GM23338 (cell line): ENCODE results near the gene SP2. TPM values are rescaled to one million over a fixed set of nuclear protein-coding genes. Genes with fewer than 3 reads are reported as not detected.

Source experiments
- ATAC-seq: fragments of 200-7000 bp; cut with Tn5 transposase; 3 replicates; pipeline ENCODE4 v1.9.1; 2020
- DNase-seq: peaks from one replicate; pipeline ENCODE4 v3.0.0-alpha.2; 2015; ENCODE audit warnings: low spot score
- H2AFZ ChIP-seq: fragments of 200-600 bp; sonication (generic); 2 replicates; pipeline ENCODE4 v1.8.0; 2016; ENCODE audit warnings: antibody characterized with exemption, mild to moderate bottlenecking, moderate library complexity
- H3F3A ChIP-seq: fragments of 200-600 bp; sonication (generic); replicated peaks from 2 replicates; pipeline ENCODE4 v1.8.0; 2017; ENCODE audit warnings: antibody characterized with exemption, mixed run types, low read depth
- H3K27ac ChIP-seq: fragments of 200-600 bp; sonication (generic); 2 replicates; pipeline ENCODE4 v1.6.1; 2016; ENCODE audit warnings: low read depth
- H3K27me3 ChIP-seq: fragments of 200-600 bp; sonication (generic); 2 replicates; pipeline ENCODE4 v1.8.0; 2016; ENCODE audit warnings: mild to moderate bottlenecking, mixed run types, moderate library complexity; ENCODE audit not compliant: insufficient read depth
- H3K36me3 ChIP-seq: fragments of 200-600 bp; sonication (generic); 2 replicates; pipeline ENCODE4 v1.8.0; 2016; ENCODE audit warnings: mild to moderate bottlenecking; ENCODE audit not compliant: insufficient read depth
- H3K4me1 ChIP-seq: fragments of 200-600 bp; sonication (generic); 2 replicates; pipeline ENCODE4 v1.8.0; 2016; ENCODE audit warnings: mild to moderate bottlenecking, moderate library complexity; ENCODE audit not compliant: insufficient read depth
- H3K4me2 ChIP-seq: fragments of 200-600 bp; sonication (generic); 2 replicates; pipeline ENCODE4 v1.7.1; 2017; ENCODE audit warnings: mixed run types
- H3K4me3 ChIP-seq: fragments of 200-600 bp; sonication (generic); 2 replicates; pipeline ENCODE4 v1.6.1; 2016; ENCODE audit warnings: mixed run types
- H3K79me2 ChIP-seq: fragments of 200-600 bp; sonication (generic); replicated peaks from 2 replicates; pipeline ENCODE4 v1.8.0; 2017; ENCODE audit warnings: mild to moderate bottlenecking; ENCODE audit not compliant: insufficient read depth
- H3K9me2 ChIP-seq: fragments of 200-600 bp; sonication (generic); 2 replicates; pipeline ENCODE4 v1.8.0; 2017; ENCODE audit not compliant: insufficient read depth
- H4K20me1 ChIP-seq: fragments of 200-600 bp; sonication (generic); replicated peaks from 2 replicates; pipeline ENCODE4 v1.8.0; 2017; ENCODE audit warnings: mild to moderate bottlenecking; ENCODE audit not compliant: insufficient read depth
- H3K27ac Mint-ChIP-seq: 2 replicates; pipeline ENCODE4 v1.8.0; 2020; ENCODE audit warnings: inconsistent platforms, mild to moderate bottlenecking, moderate library complexity, mixed read lengths
- H3K27me3 Mint-ChIP-seq: 3 replicates; pipeline ENCODE4 v1.8.0; 2022; ENCODE audit warnings: low read depth, mild to moderate bottlenecking, moderate library complexity, mixed read lengths, inconsistent platforms; ENCODE audit not compliant: insufficient read depth, poor library complexity
- H3K36me3 Mint-ChIP-seq: 3 replicates; pipeline ENCODE4 v1.8.0; 2021; ENCODE audit warnings: low read depth, mild to moderate bottlenecking, inconsistent platforms, moderate library complexity, mixed read lengths
- H3K4me1 Mint-ChIP-seq: 3 replicates; pipeline ENCODE4 v1.8.0; 2020; ENCODE audit warnings: mild to moderate bottlenecking, inconsistent platforms, mixed read lengths
- H3K4me3 Mint-ChIP-seq: 3 replicates; pipeline ENCODE4 v1.8.0; 2021; ENCODE audit warnings: moderate library complexity, mild to moderate bottlenecking, inconsistent platforms, mixed read lengths
- H3K9me3 Mint-ChIP-seq: 3 replicates; pipeline ENCODE4 v1.8.0; 2020; ENCODE audit warnings: moderate library complexity, mild to moderate bottlenecking, inconsistent platforms, mixed read lengths
- CREB1 ChIP-seq: fragments of 250-450 bp; sonication (Bioruptor Pico); IDR thresholded peaks from 2 replicates; pipeline ENCODE4 v1.5.0; 2020; ENCODE audit warnings: low read depth, mild to moderate bottlenecking, moderate library complexity
- CTCF ChIP-seq, 2 experiments: fragments of 200-600 bp in 1 of 2; sonication (generic) in 1 of 2; conservative IDR thresholded peaks; 2 replicates each; pipeline versions ENCODE4 v1.5.1 to v1.6.1; 2016 to 2017; ENCODE audit warnings: antibody characterized with exemption in 2 of 2, low read depth in 2 of 2, mild to moderate bottlenecking in 2 of 2, moderate library complexity in 1 of 2
- ETS1 ChIP-seq: IDR thresholded peaks from 2 replicates; pipeline ENCODE4 v1.6.1; 2016; ENCODE audit warnings: antibody characterized with exemption
- EZH2 ChIP-seq: fragments of 200-600 bp; sonication (generic); IDR thresholded peaks from one replicate; pipeline ENCODE4 v1.8.0; 2017; ENCODE audit warnings: antibody characterized with exemption, mild to moderate bottlenecking, low read depth; ENCODE audit not compliant: unreplicated experiment
- EZH2phosphoT487 ChIP-seq: fragments of 200-600 bp; sonication (generic); IDR thresholded peaks from one replicate; pipeline ENCODE4 v1.8.1; 2018; ENCODE audit warnings: antibody characterized with exemption; ENCODE audit not compliant: unreplicated experiment
- JUNB ChIP-seq: IDR thresholded peaks from one replicate; pipeline ENCODE4 v1.6.1; 2016; ENCODE audit warnings: antibody characterized with exemption; ENCODE audit not compliant: unreplicated experiment
- NANOG ChIP-seq: IDR thresholded peaks from 2 replicates; pipeline ENCODE4 v1.6.1; 2016; ENCODE audit warnings: antibody characterized with exemption, borderline replicate concordance
- POLR2AphosphoS5 ChIP-seq: IDR thresholded peaks from 2 replicates; pipeline ENCODE4 v1.6.1; 2016; ENCODE audit warnings: antibody characterized with exemption, low read depth
- REST ChIP-seq: IDR thresholded peaks from one replicate; pipeline ENCODE4 v1.6.1; 2018; ENCODE audit warnings: antibody characterized with exemption; ENCODE audit not compliant: unreplicated experiment
- STAT1 ChIP-seq: IDR thresholded peaks from one replicate; pipeline ENCODE4 v1.6.1; 2016; ENCODE audit warnings: antibody characterized with exemption; ENCODE audit not compliant: unreplicated experiment
- ZNF114 ChIP-seq: fragments of 250-450 bp; sonication (Bioruptor Pico); IDR thresholded peaks from 2 replicates; pipeline ENCODE4 v1.5.0; 2020; ENCODE audit warnings: mild to moderate bottlenecking, moderate library complexity
- ZNF331 ChIP-seq: fragments of 250-450 bp; sonication (Bioruptor Pico); IDR thresholded peaks from 2 replicates; pipeline ENCODE4 v1.5.0; 2020; ENCODE audit warnings: low read depth, mild to moderate bottlenecking, moderate library complexity
- ZNF462 ChIP-seq: fragments of 250-450 bp; sonication (Bioruptor Pico); IDR thresholded peaks from 2 replicates; pipeline ENCODE4 v1.5.0; 2020; ENCODE audit warnings: mild to moderate bottlenecking, moderate library complexity
- polyA plus RNA-seq: library from polyadenylated mRNA; unstranded; fragments of >200 nt; fragmentation: Nextera tagmentation; extraction: Ambion mirVana; gene quantifications from 2 replicates; pipeline ENCODE4 v1.2.1, GENCODE V29; 2016
- total RNA-seq: library from RNA; depleted of rRNA; stranded (reverse); fragments of >200 nt; shearing (Covaris generic); gene quantifications from 2 replicates; pipeline ENCODE4 v1.2.3, GENCODE V29; 2014

SP2 gene
- total and polyA plus RNA-seq, 2 experiments from 2014 or later, result 6.0 to 12.9 TPM

- DNase-seq (no peak), ATAC-seq (no peak)
- H2AFZ ChIP-seq, result no peak overlapping the region
- no peak overlapping the region for H3K4me3 ChIP-seq
- Mint-ChIP-seq H3K9me3 (no peaks in the 10 kb centered on the region), H3K36me3 (no peaks in the 10 kb centered on the region; the same call in 2 of the 3 replicates), H3K4me3 (no peak overlapping the region), H3K27me3 (peaks cover 4% of the 10 kb centered on the region), H3K27ac (no peak overlapping the region; the same call in 1 of the 2 replicates), H3K4me1 (peaks cover 26% of the 10 kb centered on the region)
- no peak overlapping the region for H3K4me2 ChIP-seq
- no peaks in the 10 kb centered on the region for H4K20me1 ChIP-seq
- no peaks in the 10 kb centered on the region for H3K9me2 ChIP-seq
- no peaks in the 10 kb centered on the region for H3K79me2 ChIP-seq
- TF ChIP-seq EZH2 (no peak), REST (no peak), JUNB (no peak), STAT1 (no peak), ETS1 (no peak), ZNF462 (no peak), ZNF331 (CRISPR knock-in tag) (no peak), EZH2phosphoT487 (no peak), CTCF (conservative IDR thresholded peaks at IDR 0.05; ENCODE audit: low read depth in 2 of 2) (no peak), NANOG (no peak), ZNF114 (CRISPR knock-in tag) (no peak), POLR2AphosphoS5 (no peak), CREB1 (CRISPR knock-in tag) (no peak)
- H3K4me1 ChIP-seq, result peaks cover 17% of the 10 kb centered on the region
- H3F3A ChIP-seq, result peaks cover 2% of the 10 kb centered on the region; the same call in 1 of the 2 replicates
- no peak overlapping the region for H3K27ac ChIP-seq
- H3K27me3 ChIP-seq, result no peaks in the 10 kb centered on the region
- no peaks in the 10 kb centered on the region for H3K36me3 ChIP-seq
Measured at GRCh38 chr17:47952171-47953021, 56.4 kb downstream of the SP2 start.
